Rectal smooth muscle tissue (tissue), 1 donor: ENCODE results near the gene NDUFAF7.
"Not testable (repeated sequence)": the region's sequence is repeated elsewhere in the genome, so short reads cannot be mapped to it uniquely, and the experiment has no call there.

ENCODE experiments used
- H3K27ac ChIP-seq: one replicate; pipeline ENCODE4 v1.7.0; 2013; ENCODE audit warnings: low read depth, low read length, inconsistent platforms
- H3K27me3 ChIP-seq: one replicate; pipeline ENCODE4 v1.7.0; 2013; ENCODE audit warnings: low read length; ENCODE audit not compliant: control insufficient read depth, insufficient read depth
- H3K36me3 ChIP-seq: one replicate; pipeline ENCODE4 v1.7.0; 2013; ENCODE audit warnings: low read length; ENCODE audit not compliant: control insufficient read depth, insufficient read depth
- H3K4me1 ChIP-seq: one replicate; pipeline ENCODE4 v1.7.0; 2013; ENCODE audit warnings: low read length; ENCODE audit not compliant: control insufficient read depth, insufficient read depth
- H3K4me3 ChIP-seq: one replicate; pipeline ENCODE4 v1.7.0; 2013; ENCODE audit warnings: low read length
- H3K9ac ChIP-seq: one replicate; pipeline ENCODE4 v1.7.0; 2013; ENCODE audit warnings: low read length

The NDUFAF7 gene

DNA sequence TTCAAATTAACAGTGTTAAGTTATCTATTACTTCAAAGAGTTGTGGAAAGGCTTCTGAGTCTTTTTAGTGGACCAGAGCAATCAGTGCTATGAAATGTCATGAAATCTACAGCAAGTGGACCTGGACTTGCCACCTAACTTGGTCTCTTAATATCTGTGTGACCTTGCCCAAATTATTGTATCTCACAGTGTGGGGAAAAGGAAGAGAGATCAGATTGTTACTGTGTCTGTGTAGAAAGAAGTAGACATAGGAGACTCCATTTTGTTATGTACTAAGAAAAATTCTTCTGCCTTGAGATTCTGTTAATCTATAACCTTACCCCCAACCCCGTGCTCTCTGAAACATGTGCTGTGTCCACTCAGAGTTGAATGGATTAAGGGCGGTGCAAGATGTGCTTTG lies 6.3 kb upstream of the NDUFAF7 start:
- not testable (repeated sequence) for H3K4me1 ChIP-seq, H3K27ac ChIP-seq, H3K9ac ChIP-seq, H3K4me3 ChIP-seq, H3K27me3 ChIP-seq
- H3K36me3 ChIP-seq, result peaks cover 20% of the 10 kb centered on the region

DNA sequence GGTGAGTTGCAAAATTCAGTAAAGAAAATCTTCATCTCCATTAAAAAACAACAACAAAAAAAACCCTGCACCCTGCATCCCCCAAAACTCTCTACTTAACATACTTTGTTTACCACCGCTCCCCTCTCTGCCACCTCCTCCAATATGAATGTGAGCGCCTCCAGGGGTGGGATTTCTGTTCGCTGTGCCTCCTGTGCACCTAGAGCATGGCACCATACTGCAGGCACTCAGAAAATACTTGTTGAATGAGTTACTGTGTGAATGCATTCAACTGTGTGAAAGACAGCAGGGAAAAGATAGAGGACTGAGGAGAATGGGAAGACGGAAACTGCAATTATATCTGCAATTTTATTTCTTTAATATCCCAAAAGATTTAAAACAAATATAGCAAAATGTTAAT lies 4.6 kb upstream of the NDUFAF7 start:
- Histone ChIP-seq H3K27ac (no peak overlapping the region), H3K36me3 (peaks cover 20% of the 10 kb centered on the region), H3K4me3 (no peak overlapping the region), H3K9ac (no peak overlapping the region), H3K4me1 (peaks cover 9% of the 10 kb centered on the region), H3K27me3 (no peaks in the 10 kb centered on the region)

DNA sequence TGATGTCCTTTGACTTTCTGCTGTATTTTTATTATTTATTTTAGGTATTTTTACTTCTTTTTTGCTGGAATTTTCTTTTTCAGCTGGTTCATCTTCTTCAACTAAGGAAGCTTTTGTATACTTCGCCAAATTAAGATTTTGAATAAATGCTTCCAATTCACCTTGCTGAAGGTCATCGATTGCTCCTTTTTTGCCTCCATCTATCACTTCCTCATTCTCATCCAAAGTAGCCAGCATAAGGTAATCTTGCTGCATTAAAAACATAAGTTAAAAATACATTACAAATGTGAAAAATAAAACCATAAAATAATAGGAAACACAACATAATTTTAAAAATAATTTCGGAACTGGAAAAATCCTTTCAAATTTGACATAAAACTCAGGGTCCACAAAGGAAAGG lies 2.7 kb upstream of the NDUFAF7 start:
- Histone ChIP-seq H3K27ac (no peak overlapping the region), H3K36me3 (peaks cover 11% of the 10 kb centered on the region), H3K4me1 (peaks cover 15% of the 10 kb centered on the region), H3K4me3 (no peak overlapping the region), H3K27me3 (no peaks in the 10 kb centered on the region), H3K9ac (no peak overlapping the region)

DNA sequence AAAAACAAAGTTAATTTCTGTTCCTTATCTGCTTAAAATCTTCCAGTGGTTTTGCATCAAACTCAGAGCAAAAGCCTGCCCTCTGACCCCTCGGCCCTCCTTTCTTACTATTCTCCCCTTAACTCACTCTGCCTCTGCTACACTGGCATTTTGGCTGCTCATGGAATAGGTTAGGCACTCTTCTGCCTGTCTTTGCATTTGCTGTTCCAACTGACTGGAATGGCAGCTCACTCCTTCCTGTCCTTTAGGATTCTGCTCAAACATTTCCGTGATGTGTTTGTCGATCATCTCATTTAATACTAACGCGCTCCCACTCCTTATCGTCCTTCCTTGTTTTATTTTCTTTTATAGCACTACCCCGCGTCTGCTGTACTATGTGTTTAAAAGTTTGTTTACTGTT lies 877 bp upstream of the NDUFAF7 start:
- peaks cover 11% of the 10 kb centered on the region for H3K36me3 ChIP-seq
- H3K27ac ChIP-seq, result peak overlapping the region; percentile 94
- peak overlapping the region; percentile 84 for H3K4me3 ChIP-seq
- peaks cover 15% of the 10 kb centered on the region for H3K4me1 ChIP-seq
- no peaks in the 10 kb centered on the region for H3K27me3 ChIP-seq
- H3K9ac ChIP-seq, result peak overlapping the region; percentile 49

DNA sequence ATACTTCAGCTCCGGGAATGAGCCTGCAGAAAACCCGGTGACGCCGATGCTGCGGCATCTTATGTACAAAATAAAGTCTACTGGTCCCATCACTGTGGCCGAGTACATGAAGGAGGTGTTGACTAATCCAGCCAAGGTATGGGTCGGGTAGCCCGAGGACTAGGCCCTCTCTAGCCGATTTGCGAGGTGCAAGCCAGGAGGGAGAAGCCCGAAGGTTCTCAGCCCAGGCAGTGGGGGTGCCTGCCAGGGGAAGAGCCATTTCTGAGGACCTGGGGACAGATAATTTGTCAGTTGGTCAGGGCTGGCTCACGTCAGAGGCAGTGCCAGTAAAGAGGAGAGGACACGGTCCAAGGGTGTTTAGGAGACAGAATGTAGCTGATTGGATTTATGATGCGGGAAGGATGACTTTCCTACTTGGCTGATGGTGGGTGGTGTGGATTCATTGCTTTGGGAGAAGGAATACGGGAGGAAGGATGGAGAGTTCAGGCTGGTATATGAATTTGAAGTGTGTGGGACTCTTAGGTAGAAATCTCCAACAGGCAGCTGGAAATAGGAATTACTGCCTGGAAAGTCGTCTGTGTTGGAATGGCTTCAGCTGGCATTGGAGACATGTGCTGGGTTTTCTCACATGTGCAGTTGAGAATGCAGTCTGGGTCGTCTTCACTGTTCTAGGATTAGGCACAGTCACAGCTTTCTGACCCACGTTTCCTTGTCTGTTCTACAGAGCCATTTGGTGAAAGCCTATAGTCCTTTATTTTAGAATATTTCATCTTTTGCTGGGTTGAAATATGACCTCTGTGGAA lies 874 bp downstream of the NDUFAF7 start:
- Histone ChIP-seq H3K4me1 (peaks cover 15% of the 10 kb centered on the region), H3K36me3 (peaks cover 14% of the 10 kb centered on the region), H3K4me3 (peak overlapping the region; percentile 84), H3K27me3 (no peaks in the 10 kb centered on the region), H3K27ac (peak overlapping the region; percentile 94), H3K9ac (peak overlapping the region; percentile 95)

DNA sequence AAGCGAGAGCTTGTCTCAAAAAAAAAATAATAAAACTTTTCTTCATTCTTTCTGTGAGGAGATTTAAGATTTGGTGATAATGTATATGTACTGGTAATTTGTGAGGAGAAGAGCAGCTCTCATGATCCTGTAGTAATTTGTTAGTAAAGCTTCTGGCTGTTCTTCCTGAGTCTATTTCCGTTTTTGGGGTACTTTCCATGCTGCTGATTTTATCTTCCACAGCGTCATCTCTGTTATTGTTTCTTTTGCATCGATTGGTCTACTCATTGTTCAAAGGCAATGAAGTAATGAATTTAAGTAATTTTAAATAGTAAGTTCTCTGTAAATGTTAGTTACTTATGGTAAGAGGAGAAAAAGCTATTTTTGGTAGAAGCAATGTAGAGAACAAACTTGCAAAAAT lies 12.0 kb downstream of the NDUFAF7 start:
- peaks cover 17% of the 10 kb centered on the region for H3K36me3 ChIP-seq
- no peak overlapping the region for H3K4me3 ChIP-seq
- H3K9ac ChIP-seq, result no peak overlapping the region
- no peaks in the 10 kb centered on the region for H3K27me3 ChIP-seq
- no peak overlapping the region for H3K27ac ChIP-seq
- H3K4me1 ChIP-seq, result no peaks in the 10 kb centered on the region

DNA sequence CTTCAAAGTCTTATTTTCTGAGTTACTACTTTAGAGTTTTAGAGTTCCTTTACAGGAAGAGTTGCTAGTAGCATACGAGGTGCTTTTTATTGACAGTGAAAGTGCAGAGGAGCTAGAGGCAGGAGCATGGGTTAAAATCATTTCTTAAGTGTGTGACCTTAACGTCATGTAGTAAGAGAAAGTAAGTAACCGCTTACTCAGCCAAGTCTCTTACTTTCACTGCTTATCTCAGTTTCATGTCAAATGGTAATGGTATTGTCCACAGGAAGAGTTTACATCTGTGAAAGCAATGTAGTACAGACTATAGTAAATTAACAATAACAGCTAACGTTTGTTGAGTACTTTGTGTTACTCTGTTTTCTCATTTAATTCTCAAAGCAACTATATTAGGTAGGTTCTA lies 12.6 kb downstream of the NDUFAF7 start:
- Histone ChIP-seq H3K27ac (no peak overlapping the region), H3K4me1 (no peaks in the 10 kb centered on the region), H3K9ac (no peak overlapping the region), H3K4me3 (no peak overlapping the region), H3K27me3 (no peaks in the 10 kb centered on the region), H3K36me3 (peaks cover 17% of the 10 kb centered on the region)

DNA sequence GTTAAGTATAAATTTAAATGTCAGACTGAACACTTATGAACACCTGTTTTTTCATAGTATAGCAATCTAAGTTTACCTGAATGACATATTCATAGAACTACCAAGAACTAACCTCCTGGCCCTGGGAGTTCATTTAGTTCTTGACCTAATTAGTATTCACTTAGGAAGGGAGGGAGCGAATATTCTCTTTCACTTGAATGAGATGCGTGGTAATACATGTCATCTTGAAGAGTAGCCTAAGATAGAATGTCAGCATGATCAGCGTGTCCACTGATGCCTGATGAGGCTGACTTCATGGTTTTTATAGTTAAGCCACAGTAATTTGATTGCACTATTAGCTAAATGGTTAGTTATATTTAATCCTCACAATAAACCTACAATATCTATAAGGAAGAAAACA lies 13.3 kb downstream of the NDUFAF7 start:
- H3K36me3 ChIP-seq, result peaks cover 17% of the 10 kb centered on the region
- no peaks in the 10 kb centered on the region for H3K27me3 ChIP-seq
- H3K4me3 ChIP-seq, result no peak overlapping the region
- H3K9ac ChIP-seq, result no peak overlapping the region
- no peaks in the 10 kb centered on the region for H3K4me1 ChIP-seq
- no peak overlapping the region for H3K27ac ChIP-seq

DNA sequence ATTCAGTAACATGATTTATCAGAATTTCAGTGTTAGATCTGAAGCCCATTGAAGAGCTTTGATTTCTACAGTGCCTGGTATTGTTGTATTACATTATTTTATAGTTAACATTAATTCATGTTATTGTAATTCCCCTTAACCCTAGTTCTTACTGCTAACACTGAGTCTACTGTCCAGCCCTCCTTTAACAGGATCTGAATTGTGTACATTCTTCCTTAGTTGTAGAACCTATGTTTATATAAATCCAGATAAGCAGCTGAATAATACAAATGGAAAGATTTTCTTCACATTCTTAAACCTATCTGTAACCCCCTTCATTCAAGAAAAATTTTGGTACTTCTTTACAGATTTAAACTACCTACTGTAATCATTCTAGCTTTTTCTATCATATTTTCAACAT lies 14.7 kb downstream of the NDUFAF7 start:
- Histone ChIP-seq H3K4me1 (no peaks in the 10 kb centered on the region), H3K27me3 (no peaks in the 10 kb centered on the region), H3K4me3 (no peak overlapping the region), H3K36me3 (peaks cover 17% of the 10 kb centered on the region), H3K9ac (no peak overlapping the region), H3K27ac (no peak overlapping the region)

DNA sequence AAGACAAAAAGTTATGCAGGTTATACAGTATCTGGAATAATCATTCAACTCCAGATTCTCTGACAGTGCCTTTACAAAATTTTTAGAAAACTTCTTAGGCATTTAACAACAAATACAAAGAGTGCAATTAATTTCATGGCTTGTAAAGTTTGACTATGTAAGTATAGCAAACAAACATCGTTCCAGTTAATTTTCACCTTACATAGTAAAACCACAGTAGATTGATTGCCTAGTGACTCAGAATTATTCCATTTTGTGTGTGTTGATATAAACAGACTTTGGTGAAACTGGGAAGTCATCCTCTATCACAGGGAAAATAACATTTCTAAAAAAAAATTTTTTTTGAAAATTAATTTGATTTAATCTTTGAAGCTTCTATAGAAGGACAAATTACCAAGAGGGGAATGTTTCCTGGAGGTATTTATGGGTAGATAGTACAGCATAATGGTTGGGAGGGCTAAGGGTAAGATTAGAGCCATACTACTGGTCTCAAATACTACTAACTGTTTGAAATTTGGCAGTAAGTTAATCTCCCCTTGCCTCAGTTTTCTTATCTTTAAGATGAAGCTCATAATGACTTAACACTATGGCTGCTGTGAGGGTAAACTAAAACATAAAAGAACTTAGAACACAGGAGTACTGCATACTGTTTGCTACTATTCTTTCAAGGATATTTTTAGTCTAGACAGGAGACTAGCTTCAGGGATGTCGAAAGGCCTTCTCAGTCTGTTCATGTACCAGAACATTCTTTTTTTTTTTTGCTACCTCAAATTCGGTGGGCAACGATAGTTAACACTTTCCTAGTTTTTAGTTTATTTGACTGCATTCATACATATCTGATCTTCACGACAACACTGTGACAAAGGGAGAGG lies 19.6 kb downstream of the NDUFAF7 start:
- Histone ChIP-seq H3K4me1 (no peaks in the 10 kb centered on the region), H3K9ac (no peak overlapping the region), H3K27me3 (no peaks in the 10 kb centered on the region), H3K4me3 (no peak overlapping the region), H3K27ac (no peak overlapping the region), H3K36me3 (peaks cover 19% of the 10 kb centered on the region)

DNA sequence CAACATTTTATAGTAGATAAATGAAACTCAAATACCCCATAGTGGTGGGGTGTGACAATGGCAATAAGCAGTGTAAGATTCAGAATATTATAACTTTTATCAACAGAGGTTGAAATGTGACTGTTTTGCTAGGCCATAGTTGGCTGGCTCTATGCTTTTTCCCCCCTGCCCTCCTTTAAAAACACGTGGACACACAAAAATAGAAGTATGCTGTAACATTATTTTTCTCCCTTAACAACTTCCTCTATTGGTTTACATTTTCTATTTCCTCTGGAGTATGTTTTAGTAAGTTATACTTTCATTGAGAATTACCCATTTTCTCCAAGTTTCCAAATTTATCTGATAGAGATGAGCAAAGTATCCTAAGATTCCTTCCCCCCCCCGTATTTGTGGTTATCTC lies 31.1 kb downstream of the NDUFAF7 start:
- Histone ChIP-seq H3K9ac (no peak overlapping the region), H3K27ac (no peak overlapping the region), H3K27me3 (no peaks in the 10 kb centered on the region), H3K4me3 (no peak overlapping the region), H3K36me3 (peaks cover 8% of the 10 kb centered on the region), H3K4me1 (no peaks in the 10 kb centered on the region)

DNA sequence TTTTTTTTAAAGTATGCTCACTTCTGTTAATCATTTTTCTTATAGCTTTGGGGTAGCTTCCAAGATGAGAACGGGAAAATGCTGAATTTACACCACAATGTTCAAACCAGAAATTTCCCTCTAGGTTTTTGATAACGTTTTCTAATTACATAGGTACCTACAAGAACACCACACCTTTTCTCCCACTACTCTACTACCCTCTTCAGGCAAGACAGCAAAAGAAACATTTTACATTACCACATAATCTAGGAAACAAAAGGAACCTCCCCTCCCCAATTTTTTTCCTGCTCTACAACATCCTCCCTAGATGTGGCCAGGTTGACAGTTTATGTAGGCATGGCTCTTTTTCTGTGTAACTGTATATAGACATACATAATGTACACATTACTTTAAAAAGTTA lies 32.4 kb downstream of the NDUFAF7 start:
- H3K4me3 ChIP-seq, result no peak overlapping the region
- no peaks in the 10 kb centered on the region for H3K4me1 ChIP-seq
- no peak overlapping the region for H3K9ac ChIP-seq
- H3K36me3 ChIP-seq, result peaks cover 8% of the 10 kb centered on the region
- no peaks in the 10 kb centered on the region for H3K27me3 ChIP-seq
- no peak overlapping the region for H3K27ac ChIP-seq
